HG03025 (cell line): Measurements from ENCODE around the gene ANTKMT.
"Not testable (repeated sequence)": the region's sequence is repeated elsewhere in the genome, so short reads cannot be mapped to it uniquely, and the experiment has no call there.

Experiments used
- ATAC-seq: cut with Tn5 transposase; IDR thresholded peaks from one replicate; pipeline ENCODE4 v1.9.1; 2021; ENCODE audit warnings: mild to moderate bottlenecking, moderate library complexity; ENCODE audit not compliant: unreplicated experiment, low FRiP score

ANTKMT gene

DNA sequence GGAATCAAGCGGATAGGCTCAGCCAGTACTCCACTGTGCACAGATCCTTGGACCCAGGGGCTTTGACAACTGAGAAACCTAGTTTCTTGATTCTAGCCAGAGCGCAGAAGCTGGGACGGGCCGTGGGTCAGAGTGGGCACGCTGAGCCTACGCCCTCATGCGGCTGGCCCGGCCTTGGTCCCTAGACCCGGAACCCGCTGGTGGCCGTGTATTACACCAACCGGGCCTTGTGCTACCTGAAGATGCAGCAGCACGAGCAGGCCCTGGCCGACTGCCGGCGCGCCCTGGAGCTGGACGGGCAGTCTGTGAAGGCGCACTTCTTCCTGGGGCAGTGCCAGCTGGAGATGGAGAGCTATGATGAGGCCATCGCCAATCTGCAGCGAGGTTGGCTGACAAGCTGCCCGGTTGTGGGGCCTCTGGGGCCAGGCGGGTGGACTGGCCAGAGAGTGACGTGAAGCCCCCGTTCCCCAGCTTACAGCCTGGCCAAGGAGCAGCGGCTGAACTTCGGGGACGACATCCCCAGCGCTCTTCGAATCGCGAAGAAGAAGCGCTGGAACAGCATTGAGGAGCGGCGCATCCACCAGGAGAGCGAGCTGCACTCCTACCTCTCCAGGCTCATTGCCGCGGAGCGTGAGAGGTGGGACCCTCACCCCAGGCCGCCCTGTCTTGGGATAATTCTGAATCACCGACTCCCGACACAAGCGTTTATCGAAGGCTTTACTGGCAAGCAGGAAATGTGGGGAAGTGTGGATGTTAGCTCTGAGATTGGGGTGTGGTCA, 39.8 kb upstream of the ANTKMT start:
- no peak for ATAC-seq

DNA sequence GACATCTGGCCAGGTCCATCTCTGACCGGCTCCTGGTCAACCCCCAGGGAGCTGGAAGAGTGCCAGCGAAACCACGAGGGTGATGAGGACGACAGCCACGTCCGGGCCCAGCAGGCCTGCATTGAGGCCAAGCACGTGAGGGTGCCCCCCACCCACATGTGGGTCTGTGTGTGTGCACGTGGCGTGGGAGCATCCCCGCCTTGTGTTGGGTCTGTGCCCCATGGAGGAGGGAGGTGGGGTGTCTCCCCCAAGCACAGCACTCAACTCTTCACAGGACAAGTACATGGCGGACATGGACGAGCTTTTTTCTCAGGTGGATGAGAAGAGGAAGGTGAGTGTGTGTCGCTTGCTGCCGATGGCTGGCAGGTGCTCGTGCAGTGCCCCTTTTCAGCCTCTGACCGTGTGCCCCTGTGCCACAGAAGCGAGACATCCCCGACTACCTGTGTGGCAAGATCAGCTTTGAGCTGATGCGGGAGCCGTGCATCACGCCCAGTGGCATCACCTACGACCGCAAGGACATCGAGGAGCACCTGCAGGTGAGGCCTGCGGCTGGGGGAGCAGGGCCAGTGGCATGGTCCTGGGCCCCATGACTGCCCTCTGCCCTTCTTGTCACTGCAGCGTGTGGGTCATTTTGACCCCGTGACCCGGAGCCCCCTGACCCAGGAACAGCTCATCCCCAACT, 39.1 kb upstream of the ANTKMT start:
- ATAC-seq, result no peak

DNA sequence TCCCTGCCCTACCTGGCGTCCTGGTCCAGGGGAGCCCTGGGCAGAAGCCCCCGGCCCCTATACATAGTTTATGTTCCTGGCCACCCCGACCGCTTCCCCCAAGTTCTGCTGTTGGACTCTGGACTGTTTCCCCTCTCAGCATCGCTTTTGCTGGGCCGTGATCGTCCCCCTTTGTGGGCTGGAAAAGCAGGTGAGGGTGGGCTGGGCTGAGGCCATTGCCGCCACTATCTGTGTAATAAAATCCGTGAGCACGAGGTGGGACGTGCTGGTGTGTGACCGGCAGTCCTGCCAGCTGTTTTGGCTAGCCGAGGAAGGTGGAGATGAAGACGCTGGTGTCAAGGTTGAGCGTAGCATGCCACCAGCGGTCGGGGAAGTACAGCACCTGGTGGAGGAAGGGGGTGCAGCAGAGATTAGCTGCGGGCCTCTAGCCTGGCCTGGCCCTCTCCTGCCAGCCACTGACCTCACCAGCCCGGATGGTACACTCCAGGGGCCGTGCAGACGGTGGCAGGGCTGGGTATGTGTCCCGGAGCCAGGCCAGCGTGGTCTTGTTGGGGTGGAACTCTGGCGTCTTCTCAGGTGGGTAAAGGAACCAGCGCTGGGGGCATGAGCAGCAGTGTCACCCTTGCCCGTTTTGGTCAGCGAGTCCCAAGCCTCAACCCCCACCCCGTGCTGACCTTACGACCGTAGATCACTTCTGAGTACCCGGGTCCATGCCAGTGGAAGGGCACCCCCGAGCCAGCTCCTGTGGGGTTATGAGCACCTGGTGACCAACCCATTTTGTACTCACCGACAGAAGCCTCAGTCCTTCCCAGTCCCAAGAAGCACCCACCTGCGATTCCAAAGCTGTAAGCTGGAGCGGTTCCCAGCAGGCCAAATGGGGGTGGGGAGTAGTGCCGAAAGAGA, 38.2 kb upstream of the ANTKMT start:
- no peak for ATAC-seq

DNA sequence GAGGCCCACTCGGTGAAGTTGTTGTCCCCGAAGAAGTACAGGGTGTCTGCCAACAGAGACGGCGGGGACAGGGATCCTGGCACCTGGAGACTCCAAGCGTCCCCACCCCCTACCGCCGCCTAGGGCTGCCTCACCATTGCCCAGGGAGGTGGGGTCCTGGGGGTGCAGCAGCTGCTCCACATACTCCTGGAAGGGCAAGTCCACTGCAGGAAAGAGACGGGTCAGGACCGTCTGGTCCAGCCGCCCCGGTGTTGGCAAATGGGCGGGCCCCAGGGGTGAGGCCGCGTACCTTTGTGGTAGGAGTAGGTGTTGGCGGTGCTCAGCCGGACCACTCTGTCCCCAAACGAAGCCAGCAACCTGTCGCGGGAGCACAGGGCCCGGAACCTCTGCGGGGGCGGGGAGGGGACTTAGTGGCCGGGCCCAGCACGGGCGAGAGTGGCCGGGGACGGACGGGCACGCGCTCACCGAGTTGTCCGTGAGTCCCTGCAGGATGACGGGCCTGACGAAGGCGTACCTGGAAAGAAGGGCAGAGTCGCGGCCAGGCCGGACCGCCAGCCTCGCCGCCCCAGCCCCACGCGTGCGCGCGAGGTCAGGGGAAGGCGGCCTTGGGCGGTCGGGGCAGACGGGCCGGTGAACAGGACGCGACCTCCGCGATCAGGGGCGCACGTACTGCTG, 37.4 kb upstream of the ANTKMT start:
- no peak for ATAC-seq

DNA sequence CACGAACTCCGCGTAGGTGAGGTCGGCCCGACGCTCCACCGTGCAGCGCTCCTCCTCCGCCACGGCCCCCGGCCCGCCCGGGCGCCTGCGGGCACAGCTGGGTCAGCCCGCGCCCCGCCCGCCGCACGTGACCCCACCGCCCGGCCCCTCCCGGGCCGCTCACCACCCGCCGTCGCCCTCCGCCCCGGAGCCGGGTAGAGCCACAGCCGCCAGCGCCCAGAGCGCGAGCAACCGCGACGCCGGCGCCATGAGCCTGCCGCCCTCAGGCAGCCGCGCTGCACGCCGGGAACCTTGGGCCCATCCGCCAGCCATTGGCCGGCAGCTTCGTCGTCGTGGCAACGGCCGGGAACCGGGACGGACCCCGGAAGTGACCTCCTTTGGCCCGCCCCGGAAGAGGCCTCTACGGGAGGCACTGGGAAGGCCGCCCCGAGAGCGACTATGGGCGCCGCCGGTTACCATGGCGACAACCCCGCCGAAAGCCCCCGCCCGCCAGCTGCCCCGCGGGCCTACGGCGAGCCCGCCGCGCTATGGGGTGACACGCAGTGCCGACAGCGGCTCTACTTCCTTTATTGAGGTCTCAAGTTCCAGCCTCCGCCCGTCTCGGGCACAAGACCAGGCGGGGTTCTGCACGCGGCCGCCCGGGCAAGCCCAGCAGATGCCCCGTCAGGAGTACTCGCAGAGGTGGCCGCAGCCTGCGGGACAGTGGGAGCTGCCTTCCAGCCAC, 36.7 kb upstream of the ANTKMT start, which contains the start of gene JMJD8:
TSS of gene JMJD8 (minus strand) at position 264 of the 724 bp plus-strand sequence. CDS start at position 249, 15 bp downstream.
- peak; percentile 50 for ATAC-seq

DNA sequence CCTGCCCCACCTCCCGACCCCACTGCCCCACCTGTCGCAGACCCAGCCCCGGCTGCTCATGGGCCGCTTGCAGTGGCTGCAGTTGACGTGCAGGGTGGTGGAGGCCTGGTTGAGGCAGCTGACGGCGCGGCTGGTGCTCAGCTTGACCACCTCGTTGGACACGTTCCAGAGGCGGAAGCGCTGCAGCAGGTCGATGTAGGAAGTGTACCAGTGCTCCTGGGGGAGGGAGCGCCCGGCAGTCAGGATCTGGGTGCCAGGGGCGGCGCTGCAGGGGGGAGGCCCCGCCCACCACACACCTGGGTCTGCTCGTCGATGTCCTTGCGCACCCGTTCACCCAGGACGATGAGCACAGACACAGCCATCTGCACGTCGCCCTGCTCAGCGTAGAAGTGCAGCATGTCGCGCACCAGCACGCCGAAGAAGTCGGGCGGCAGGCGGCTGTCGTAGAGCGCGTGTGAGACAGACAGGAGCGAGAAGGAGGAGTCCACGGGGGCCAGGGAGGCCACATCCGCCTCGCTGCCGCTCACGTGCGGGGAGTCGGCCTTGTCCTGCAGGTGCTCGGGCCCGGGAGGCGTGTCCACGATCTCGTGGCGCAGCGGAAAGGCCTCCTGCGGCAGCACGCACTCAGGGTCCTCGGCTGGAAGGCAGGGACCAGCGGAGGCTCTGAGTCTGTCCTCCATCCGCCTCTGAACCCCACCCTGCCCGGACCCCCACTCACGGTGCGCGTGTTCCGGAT, 35.8 kb upstream of the ANTKMT start:
- no peak for ATAC-seq

DNA sequence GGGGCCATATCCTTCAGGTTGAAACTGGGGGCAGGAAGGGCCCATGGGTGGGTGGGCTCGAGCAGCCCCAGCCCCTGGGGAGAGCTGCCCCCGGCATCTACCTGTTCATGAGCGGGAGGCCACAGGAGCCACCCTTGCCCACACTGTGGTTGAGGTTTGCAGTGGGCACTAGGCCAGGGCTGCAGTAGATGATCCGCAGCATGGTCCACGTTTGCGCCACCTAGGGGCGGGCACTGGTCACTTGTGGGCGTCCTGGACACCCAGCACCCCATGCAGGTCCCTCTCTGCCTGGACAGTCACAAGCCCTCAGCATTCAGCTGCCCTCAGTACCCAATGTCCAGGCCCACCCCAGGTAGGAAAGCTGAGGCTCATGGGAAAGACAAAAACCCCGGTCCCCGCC, 35.0 kb upstream of the ANTKMT start:
- no peak for ATAC-seq

DNA sequence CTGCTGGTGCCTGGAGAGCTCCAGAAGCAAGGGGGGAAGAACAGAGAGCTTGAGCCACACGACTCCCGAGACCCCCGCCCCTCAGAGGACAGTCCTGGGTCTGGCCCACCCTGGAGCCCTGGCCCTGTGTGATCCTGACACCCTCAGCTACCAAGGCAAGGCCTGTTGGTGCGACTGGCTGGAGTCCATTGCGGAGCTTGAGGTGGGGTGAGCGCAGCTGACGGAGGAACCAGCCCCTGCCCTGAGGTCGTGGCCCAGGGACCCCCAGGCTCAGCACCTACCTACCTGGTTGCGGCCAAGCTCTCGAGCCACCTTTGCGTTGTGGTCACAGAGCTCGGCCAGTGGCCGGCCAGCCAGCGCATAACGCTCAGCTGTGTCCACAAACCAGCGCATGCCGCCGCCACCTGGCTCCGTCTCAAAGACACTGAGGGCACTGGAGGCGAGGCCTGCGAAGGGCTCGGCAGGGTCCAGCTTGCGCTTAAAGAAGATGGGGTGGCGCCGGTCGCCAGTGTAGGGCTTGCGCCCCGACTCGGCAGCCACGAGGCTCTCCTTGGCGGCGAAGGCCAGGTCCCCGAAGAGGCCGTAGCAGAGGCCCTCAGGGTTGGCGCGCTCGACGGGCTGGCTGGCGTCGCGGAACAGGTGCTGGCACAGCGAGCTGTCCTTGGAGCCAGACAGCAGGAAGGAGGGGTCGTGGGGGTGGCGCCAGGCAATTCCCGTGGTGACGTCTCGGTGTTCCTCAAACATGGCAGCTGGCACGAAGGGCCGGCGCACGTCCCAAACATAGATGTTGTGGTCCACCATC, 34.3 kb upstream of the ANTKMT start:
- ATAC-seq, result no peak

DNA sequence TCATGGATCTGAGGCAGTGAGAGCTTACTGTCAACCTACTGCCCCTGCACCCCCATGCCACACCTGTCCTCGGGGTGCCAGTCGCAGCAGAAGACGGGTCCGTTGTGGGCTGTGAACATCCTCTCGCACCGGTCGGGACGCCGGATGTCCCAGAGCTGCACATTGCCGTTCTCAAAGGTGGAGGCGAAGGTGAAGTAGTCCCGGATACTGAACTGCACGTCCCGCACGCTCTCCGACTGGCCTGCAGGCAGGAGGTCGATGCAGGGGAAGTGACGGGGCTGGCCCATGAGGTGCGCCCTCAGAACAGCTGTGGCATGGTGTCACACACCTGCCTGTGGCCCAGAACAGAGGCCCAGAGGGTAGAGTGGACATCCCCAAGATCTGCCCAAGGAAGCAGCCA, 33.4 kb upstream of the ANTKMT start:
- ATAC-seq, result no peak

DNA sequence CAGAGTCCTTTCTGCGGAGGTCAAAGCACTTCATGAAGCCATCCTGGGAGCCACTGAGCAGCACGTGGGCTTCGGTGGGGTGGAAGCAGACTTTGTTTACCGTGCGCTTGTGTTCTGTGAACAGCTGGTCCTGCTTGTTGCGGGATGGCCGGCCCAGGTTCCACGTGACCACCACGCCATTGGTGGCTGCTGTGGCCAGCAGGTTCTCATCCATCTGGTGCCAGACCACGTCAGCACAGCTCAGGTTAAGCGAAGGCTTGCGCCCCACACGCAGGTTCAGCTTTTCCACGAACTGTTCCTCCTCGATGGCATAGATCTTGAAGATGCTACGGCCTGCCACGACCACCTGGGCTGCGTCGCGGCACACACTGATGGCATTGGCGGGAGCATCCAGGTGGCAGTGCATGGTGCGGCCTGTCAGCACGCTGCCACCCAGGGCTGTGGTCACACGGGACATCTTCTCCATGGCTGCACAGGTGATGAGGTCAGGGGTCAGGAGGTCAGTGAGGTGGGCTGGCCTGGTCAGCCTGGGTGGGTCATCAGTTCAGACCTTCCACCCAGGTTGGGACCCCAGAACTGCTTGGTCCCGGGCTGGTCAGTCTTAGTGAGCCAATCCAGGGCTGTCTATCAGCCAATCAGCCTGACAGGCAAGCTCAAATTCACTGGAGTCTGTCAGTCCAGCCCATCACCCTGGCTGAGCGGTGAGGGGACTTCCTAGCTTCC, 31.6 kb upstream of the ANTKMT start:
- no peak for ATAC-seq

DNA sequence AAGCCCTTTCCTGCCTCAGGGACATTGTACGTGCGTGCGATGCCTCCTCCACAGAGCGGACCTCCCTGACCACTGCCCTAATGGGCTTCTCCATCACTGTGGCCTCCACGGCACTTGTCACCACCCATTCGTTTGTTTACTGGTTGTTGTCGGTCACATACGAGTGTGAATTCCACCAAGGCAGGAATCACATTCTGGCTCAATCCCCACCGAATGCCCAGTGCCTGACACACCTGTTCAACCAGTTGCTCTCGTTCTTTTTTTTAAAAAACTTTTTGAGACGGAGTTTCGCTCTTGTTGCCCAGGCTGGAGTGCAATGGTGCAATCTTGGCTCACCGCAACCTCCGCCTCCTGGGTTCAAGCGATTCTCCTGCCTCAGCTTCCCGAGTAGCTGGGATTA, 29.7 kb upstream of the ANTKMT start:
- ATAC-seq, result not testable (repeated sequence)

DNA sequence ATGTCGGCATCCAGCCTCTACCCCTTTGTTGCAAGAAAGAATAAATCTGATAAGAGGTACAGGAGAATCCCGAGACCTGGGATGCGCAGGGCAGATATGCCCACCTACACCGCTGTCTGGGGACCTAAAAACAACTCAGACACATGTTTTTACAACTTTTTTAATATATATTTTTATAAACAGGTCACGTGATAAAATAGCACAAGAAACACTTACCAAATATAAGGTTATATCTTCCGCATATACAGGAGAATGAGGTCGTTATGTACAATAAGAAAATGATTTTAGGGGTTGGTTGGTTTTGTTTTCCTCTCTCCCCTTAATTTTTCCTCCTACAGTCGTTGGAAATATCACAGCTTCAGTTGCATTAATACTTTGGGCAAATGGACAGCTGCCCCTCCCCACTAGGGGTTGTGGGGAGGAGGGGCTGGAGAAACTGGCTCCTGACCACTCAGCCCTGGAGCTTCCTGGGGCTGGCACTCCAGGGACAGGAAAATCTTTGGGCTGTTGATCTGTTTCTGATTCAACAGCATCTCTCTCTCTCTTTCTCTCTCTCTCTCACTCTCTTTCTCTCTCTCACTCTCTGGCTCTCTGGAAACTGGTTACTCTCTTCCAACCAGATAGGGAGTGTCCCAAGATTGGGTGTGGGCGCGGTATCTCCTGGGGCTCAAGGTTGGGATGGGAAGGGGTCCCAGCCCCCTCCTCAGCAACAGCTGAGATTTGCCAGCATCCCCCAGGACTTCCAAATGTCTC, 28.4 kb upstream of the ANTKMT start:
- ATAC-seq, result no peak

DNA sequence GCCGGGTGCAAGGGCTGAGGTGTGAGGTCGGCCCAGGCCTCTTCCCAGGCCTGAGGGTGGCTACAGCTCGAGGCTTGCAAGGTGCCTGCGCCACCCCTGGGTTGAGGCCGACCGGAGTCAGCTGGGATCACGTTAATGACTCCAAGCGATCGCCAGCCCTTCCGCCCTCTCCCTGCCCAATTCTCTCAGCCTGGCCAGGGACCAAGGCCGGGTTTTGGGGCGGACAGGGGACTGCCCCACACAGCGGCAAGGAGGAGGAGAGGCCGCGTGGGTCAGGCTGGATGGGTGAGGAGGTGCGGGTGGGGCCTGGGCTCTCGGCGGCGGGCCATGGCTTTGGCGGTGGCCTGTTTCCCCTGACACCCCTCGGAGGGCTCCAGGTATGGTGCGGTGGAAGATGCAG, 27.6 kb upstream of the ANTKMT start:
- ATAC-seq, result no peak

DNA sequence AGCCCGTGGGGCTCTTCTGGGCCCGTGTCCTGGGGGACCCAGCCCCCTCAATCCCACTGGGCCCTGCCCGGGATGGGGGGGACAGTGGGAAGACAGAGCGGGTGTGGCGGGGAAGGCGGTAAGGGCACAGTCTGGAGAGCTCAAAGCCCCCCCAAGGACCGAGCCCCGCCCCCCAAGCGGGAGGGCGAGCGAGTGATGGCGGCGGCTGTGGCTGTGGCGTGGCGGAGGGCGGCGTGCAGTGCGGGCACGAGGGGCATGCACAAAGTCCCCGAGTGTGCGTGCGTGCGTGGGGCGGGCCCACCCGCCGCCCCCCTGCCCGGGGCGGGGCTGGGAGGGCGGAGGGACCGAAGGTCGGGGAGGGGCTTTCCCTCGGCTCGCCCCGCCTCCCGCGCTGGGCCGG, 27.2 kb upstream of the ANTKMT start:
- ATAC-seq, result no peak

DNA sequence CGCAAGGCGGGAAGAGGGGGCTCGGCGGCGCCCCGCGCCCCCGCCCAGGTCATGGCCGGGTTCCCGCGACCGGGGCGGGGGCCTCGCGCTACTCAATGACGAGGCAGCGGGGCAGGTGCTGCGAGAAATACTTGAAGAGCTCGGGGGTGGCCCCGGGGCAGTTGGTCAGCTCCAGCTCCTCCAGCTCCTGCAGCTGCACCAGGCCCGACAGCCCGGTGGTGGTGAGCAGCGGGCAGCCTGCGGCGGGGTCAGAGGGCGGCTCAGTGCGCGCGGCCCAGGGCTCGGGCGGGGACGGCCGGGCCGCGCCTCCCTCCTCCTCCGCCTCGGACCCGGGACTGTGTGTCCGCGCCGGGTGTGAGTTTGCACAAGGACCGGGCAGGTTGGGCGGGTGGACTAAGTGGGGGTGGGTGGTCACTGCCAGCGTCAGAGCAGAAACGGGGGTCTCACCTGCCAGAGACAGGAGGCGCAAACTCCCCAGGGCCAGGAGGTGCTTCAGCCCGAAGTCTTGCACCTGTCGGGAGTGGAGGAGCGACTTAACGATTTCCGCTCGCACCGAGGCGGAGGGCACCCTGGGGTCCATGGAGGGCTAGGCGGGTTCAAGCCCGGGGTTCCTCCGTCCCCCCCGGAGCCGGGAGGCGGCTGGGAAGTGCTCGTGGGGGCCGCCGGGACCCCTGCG, 26.6 kb upstream of the ANTKMT start:
- ATAC-seq, result no peak

DNA sequence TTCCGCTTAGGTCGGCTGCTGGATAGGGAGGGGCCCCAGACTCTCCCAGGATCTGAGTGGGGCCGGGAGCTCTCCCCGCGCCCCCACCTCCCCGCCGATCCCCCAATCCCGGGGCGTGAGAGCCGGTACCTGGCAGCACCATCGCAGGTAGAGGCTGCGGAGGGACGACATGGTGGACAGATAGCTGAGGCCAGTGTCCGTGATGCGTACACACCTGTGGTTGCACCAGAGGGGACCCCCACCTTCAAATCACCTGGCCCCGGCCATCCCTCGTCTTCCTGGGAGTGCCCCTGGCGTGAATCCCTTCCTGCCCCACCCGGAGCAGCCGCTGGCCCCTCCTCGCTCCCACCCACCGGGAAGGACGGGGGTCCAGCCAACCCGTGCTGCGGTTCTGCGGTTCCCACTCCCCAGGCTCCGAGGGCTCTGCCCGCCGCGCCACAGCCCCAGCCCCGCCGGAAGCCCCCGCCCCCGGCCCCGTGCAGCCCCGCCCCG, 26.0 kb upstream of the ANTKMT start:
- ATAC-seq, result no peak
